OCI-LY1 (cell line): ENCODE data around the gene SLC50A1.

ENCODE experiments used
- H2AFZ ChIP-seq: fragments of 200-600 bp; sonication (generic), shearing (Covaris generic); 2 replicates; pipeline ENCODE4 v1.6.0; 2014; ENCODE audit warnings: antibody characterized with exemption, mild to moderate bottlenecking, low read length
- H3F3A ChIP-seq: fragments of 200-600 bp; sonication (generic), shearing (Covaris generic); 2 replicates; pipeline ENCODE4 v1.6.0; 2014; ENCODE audit warnings: mild to moderate bottlenecking, antibody characterized with exemption, low read length, moderate library complexity; ENCODE audit not compliant: insufficient read depth
- H3K27ac ChIP-seq: fragments of 200-600 bp; sonication (generic); 2 replicates; pipeline ENCODE4 v1.5.1; 2014; ENCODE audit warnings: low read length, mixed run types, mild to moderate bottlenecking, low read depth; ENCODE audit not compliant: poor library complexity, severe bottlenecking
- H3K27me3 ChIP-seq: fragments of 200-600 bp; sonication (generic); 2 replicates; pipeline ENCODE4 v1.6.0; 2014; ENCODE audit warnings: antibody characterized with exemption, mild to moderate bottlenecking, low read length, moderate library complexity; ENCODE audit not compliant: insufficient read depth
- H3K36me3 ChIP-seq: fragments of 200-600 bp; sonication (generic); 2 replicates; pipeline ENCODE4 v1.6.1; 2014; ENCODE audit warnings: mild to moderate bottlenecking, antibody characterized with exemption, low read length, moderate library complexity, mixed read lengths; ENCODE audit not compliant: insufficient read depth
- H3K4me1 ChIP-seq: fragments of 200-600 bp; sonication (generic); 2 replicates; pipeline ENCODE4 v1.5.1; 2014; ENCODE audit warnings: mild to moderate bottlenecking, low read length, moderate library complexity; ENCODE audit not compliant: insufficient read depth, severe bottlenecking
- H3K4me2 ChIP-seq: fragments of 200-600 bp; sonication (generic), shearing (Covaris generic); 2 replicates; pipeline ENCODE4 v1.6.1; 2014; ENCODE audit warnings: low read length
- H3K4me3 ChIP-seq: fragments of 200-600 bp; sonication (generic); 2 replicates; pipeline ENCODE4 v1.5.1; 2014; ENCODE audit warnings: low read length, low read depth, mild to moderate bottlenecking, mixed read lengths; ENCODE audit not compliant: poor library complexity, severe bottlenecking
- H3K79me2 ChIP-seq: fragments of 200-600 bp; shearing (Covaris generic); 2 replicates; pipeline ENCODE4 v1.6.1; 2016; ENCODE audit warnings: mixed run types, low read length, mixed read lengths; ENCODE audit not compliant: insufficient read depth
- H3K9ac ChIP-seq: fragments of 200-600 bp; sonication (generic), shearing (Covaris generic); 2 replicates; pipeline ENCODE4 v1.6.1; 2014; ENCODE audit warnings: mild to moderate bottlenecking, low read length, mixed read lengths
- H3K9me2 ChIP-seq: fragments of 200-600 bp; sonication (generic), shearing (Covaris generic); 2 replicates; pipeline ENCODE4 v1.6.1; 2014; ENCODE audit warnings: low read depth, mild to moderate bottlenecking, low read length, mixed read lengths
- H3K9me3 ChIP-seq: fragments of 200-600 bp; shearing (Covaris generic); 2 replicates; pipeline ENCODE4 v1.6.1; 2014; ENCODE audit warnings: low read length, mixed read lengths
- H4K20me1 ChIP-seq: fragments of 200-600 bp; sonication (generic), shearing (Covaris generic); 2 replicates; pipeline ENCODE4 v1.6.0; 2016; ENCODE audit warnings: mild to moderate bottlenecking, low read length; ENCODE audit not compliant: insufficient read depth
- CTCF ChIP-seq: fragments of 200-600 bp; sonication (generic), shearing (Covaris generic); IDR thresholded peaks from 2 replicates; pipeline ENCODE4 v1.5.1; 2017; ENCODE audit warnings: mild to moderate bottlenecking, antibody characterized with exemption, low read length, moderate library complexity, mixed read lengths
- EZH2 ChIP-seq: fragments of 200-600 bp; sonication (generic), shearing (Covaris generic); IDR thresholded peaks from 2 replicates; pipeline ENCODE4 v1.8.0; 2017; ENCODE audit warnings: borderline replicate concordance, mixed run types, mild to moderate bottlenecking, antibody characterized with exemption, low read length, moderate library complexity, mixed read lengths

Gene SLC50A1

GRCh38 chr1:155177918-155178281, 42.2 kb downstream of the SLC50A1 start:
- Histone ChIP-seq H4K20me1 (no peaks in the 10 kb centered on the region), H3K36me3 (peaks cover 13% of the 10 kb centered on the region), H3K9me3 (no peaks in the 10 kb centered on the region), H2AFZ (no peak overlapping the region), H3K9me2 (no peaks in the 10 kb centered on the region), H3K4me3 (no peak overlapping the region), H3K4me1 (peaks cover 18% of the 10 kb centered on the region), H3K27me3 (no peaks in the 10 kb centered on the region), H3K79me2 (no peaks in the 10 kb centered on the region), H3K9ac (no peak overlapping the region), H3K4me2 (no peak overlapping the region), H3K27ac (no peak overlapping the region), H3F3A (peaks cover 4% of the 10 kb centered on the region; the same call in 1 of the 2 replicates)
- no peak for TF ChIP-seq EZH2
- no peak for TF ChIP-seq CTCF

- no peak overlapping the region for H3K4me2 ChIP-seq
- TF ChIP-seq EZH2: no peak
- no peak for TF ChIP-seq CTCF
These were observed 42.9 kb downstream of the SLC50A1 start for GRCh38 chr1:155178441-155179111.

GRCh38 chr1:155179112-155180031, 43.7 kb downstream of the SLC50A1 start:
- Histone ChIP-seq H3K4me1 (peaks cover 10% of the 10 kb centered on the region), H3K36me3 (peaks cover 13% of the 10 kb centered on the region)
- TF ChIP-seq EZH2: no peak
- no peak for TF ChIP-seq CTCF

More at GRCh38 chr1:155178441-155179111, 42.9 kb downstream of the SLC50A1 start:
- Histone ChIP-seq H3K79me2 (no peaks in the 10 kb centered on the region), H3K27me3 (no peaks in the 10 kb centered on the region), H4K20me1 (no peaks in the 10 kb centered on the region), H3K27ac (no peak overlapping the region), H3K9me3 (no peaks in the 10 kb centered on the region), H3K36me3 (peaks cover 13% of the 10 kb centered on the region), H3F3A (peaks cover 4% of the 10 kb centered on the region; the same call in 1 of the 2 replicates), H3K4me3 (no peak overlapping the region), H3K4me1 (peaks cover 15% of the 10 kb centered on the region), H3K9me2 (no peaks in the 10 kb centered on the region), H3K9ac (no peak overlapping the region), H2AFZ (no peak overlapping the region)

More at GRCh38 chr1:155179112-155180031, 43.7 kb downstream of the SLC50A1 start:
- Histone ChIP-seq H3K27ac (no peak overlapping the region), H3K27me3 (no peaks in the 10 kb centered on the region), H3K4me2 (no peak overlapping the region), H4K20me1 (no peaks in the 10 kb centered on the region), H3F3A (peaks cover 4% of the 10 kb centered on the region; the same call in 1 of the 2 replicates), H3K79me2 (no peaks in the 10 kb centered on the region), H3K9me2 (no peaks in the 10 kb centered on the region), H3K9ac (no peak overlapping the region), H3K9me3 (no peaks in the 10 kb centered on the region), H3K4me3 (no peak overlapping the region), H2AFZ (no peak overlapping the region)
